SK-N-SH (cell line): ENCODE data around the gene SAYSD1. TPM values are rescaled to one million over a fixed set of nuclear protein-coding genes. Genes with fewer than 3 reads are reported as not detected.

ENCODE experiments used
- CTCF ChIA-PET: fragments of 300-600, 350-600 bp; formaldehyde crosslinking; extraction: SDS; loops from one replicate; lab custom pipeline; 2021; lab: Yijun Ruan, JAX
- POLR2A ChIA-PET: fragments of 350-600 bp; sonication (Branson Sonifier 250); formaldehyde crosslinking; extraction: SDS; loops from one replicate; lab custom pipeline; 2020; ENCODE audit warnings: antibody characterized with exemption, inconsistent platforms; lab: Yijun Ruan, JAX
- DNase-seq: peaks from one replicate; pipeline ENCODE4 v3.0.0; 2012
- H2AFZ ChIP-seq: fragments of 200-600 bp; sonication (generic); 2 replicates; pipeline ENCODE4 v1.8.1; 2016; ENCODE audit warnings: antibody characterized with exemption, mild to moderate bottlenecking, low read depth
- H3F3A ChIP-seq: fragments of 200-600 bp; sonication (generic); replicated peaks from 2 replicates; pipeline ENCODE3; 2016; ENCODE audit warnings: antibody characterized with exemption, mild to moderate bottlenecking; ENCODE audit not compliant: insufficient read depth
- H3K27ac ChIP-seq, 2 experiments: fragments of 200-500 bp in 1 of 2; fragments of 200-600 bp in 1 of 2; sonication (Bioruptor generic) in 1 of 2; sonication (generic), shearing (Covaris generic) in 1 of 2; 2 replicates each; pipeline versions ENCODE4 v1.5.1 to v1.6.1; 2014 to 2016; ENCODE audit warnings: low read depth in 2 of 2, inconsistent platforms in 1 of 2, low read length in 1 of 2, mild to moderate bottlenecking in 1 of 2, mixed read lengths in 1 of 2
- H3K27me3 ChIP-seq: fragments of 200-600 bp; sonication (generic), shearing (Covaris generic); 2 replicates; pipeline ENCODE4 v1.6.1; 2016; ENCODE audit warnings: mixed run types; ENCODE audit not compliant: insufficient read depth
- H3K36me3 ChIP-seq, 2 experiments: fragments of 200-500 bp in 1 of 2; fragments of 200-600 bp in 1 of 2; sonication (Bioruptor generic) in 1 of 2; sonication (generic) in 1 of 2; replicated peaks in 1 of 2; 2 replicates each; pipeline versions ENCODE3 to v1.5.1; 2014 to 2016; ENCODE audit warnings: low read length in 1 of 2, mild to moderate bottlenecking in 1 of 2; ENCODE audit not compliant: insufficient read depth in 2 of 2, control insufficient read depth in 1 of 2
- H3K4me1 ChIP-seq, 2 experiments: fragments of 200-500 bp in 1 of 2; fragments of 200-600 bp in 1 of 2; sonication (Bioruptor generic) in 1 of 2; sonication (generic), shearing (Covaris generic) in 1 of 2; 2 replicates each; pipeline versions ENCODE4 v1.5.1 to v1.6.1; 2014 to 2016; ENCODE audit warnings: low read depth in 1 of 2, low read length in 1 of 2, mixed run types in 1 of 2; ENCODE audit not compliant: insufficient read depth in 2 of 2, control insufficient read depth in 1 of 2
- H3K4me2 ChIP-seq: fragments of 200-600 bp; sonication (generic), shearing (Covaris generic); 2 replicates; pipeline ENCODE4 v1.6.1; 2017; ENCODE audit warnings: mixed run types
- H3K4me3 ChIP-seq, 2 experiments: fragments of 200-500 bp in 1 of 2; fragments of 200-600 bp in 1 of 2; sonication (Bioruptor generic) in 1 of 2; sonication (generic), shearing (Covaris generic) in 1 of 2; 2 replicates each; pipeline versions ENCODE4 v1.5.1 to v1.8.1; 2014 to 2016; ENCODE audit warnings: low read depth in 2 of 2, inconsistent platforms in 1 of 2, low read length in 1 of 2, mild to moderate bottlenecking in 1 of 2, mixed read lengths in 1 of 2, moderate library complexity in 1 of 2
- H3K79me2 ChIP-seq: fragments of 200-600 bp; sonication (generic); 2 replicates; pipeline ENCODE4 v1.8.1; 2017; ENCODE audit warnings: mild to moderate bottlenecking; ENCODE audit not compliant: insufficient read depth
- H3K9ac ChIP-seq: fragments of 200-600 bp; sonication (generic); 2 replicates; pipeline ENCODE4 v1.6.1; 2017; ENCODE audit warnings: mixed run types
- H3K9me2 ChIP-seq: fragments of 200-600 bp; sonication (generic); 2 replicates; pipeline ENCODE4 v1.6.1; 2017; ENCODE audit warnings: mixed run types
- H3K9me3 ChIP-seq: fragments of 200-600 bp; sonication (generic); 2 replicates; pipeline ENCODE4 v1.6.1; 2017; ENCODE audit warnings: mixed run types, mild to moderate bottlenecking, moderate library complexity
- H4K20me1 ChIP-seq: fragments of 200-600 bp; sonication (generic); 2 replicates; pipeline ENCODE4 v1.6.1; 2017; ENCODE audit warnings: mild to moderate bottlenecking, mixed run types; ENCODE audit not compliant: insufficient read depth
- ELF1 ChIP-seq: IDR thresholded peaks from 2 replicates; pipeline ENCODE4 v1.4.0; 2012
- EZH2phosphoT487 ChIP-seq: fragments of 200-600 bp; sonication (generic); IDR thresholded peaks from 2 replicates; pipeline ENCODE4 v1.6.1; 2017; ENCODE audit warnings: low read depth, mixed run types, mild to moderate bottlenecking, antibody characterized with exemption, moderate library complexity, borderline replicate concordance
- FOSL2 ChIP-seq: IDR thresholded peaks from 2 replicates; pipeline ENCODE4 v1.4.0; 2012; ENCODE audit warnings: low read depth, mild to moderate bottlenecking, moderate library complexity, borderline replicate concordance
- GATA2 ChIP-seq: sonication (generic); formaldehyde crosslinking; IDR thresholded peaks from 2 replicates; pipeline ENCODE4 v1.5.0; 2020; ENCODE audit warnings: mild to moderate bottlenecking, missing genetic modification reagents
- MEF2A ChIP-seq: IDR thresholded peaks from 2 replicates; pipeline ENCODE4 v1.4.0; 2012; ENCODE audit warnings: low read depth, borderline replicate concordance
- MXI1 ChIP-seq: IDR thresholded peaks from 2 replicates; pipeline ENCODE4 v1.6.1; 2012; ENCODE audit warnings: mild to moderate bottlenecking, low read depth, low read length, improper control_type of control experiment
- NRF1 ChIP-seq: IDR thresholded peaks from 2 replicates; pipeline ENCODE4 v1.6.1; 2012; ENCODE audit warnings: low read depth, mild to moderate bottlenecking, low read length
- POLR2AphosphoS5 ChIP-seq: IDR thresholded peaks from 2 replicates; pipeline ENCODE4 v1.6.1; 2012; ENCODE audit warnings: low read depth, low read length
- SIN3A ChIP-seq: IDR thresholded peaks from 2 replicates; pipeline ENCODE4 v1.6.1; 2012; ENCODE audit warnings: low read depth, mild to moderate bottlenecking, low read length, moderate library complexity, borderline replicate concordance
- TAF1 ChIP-seq: IDR thresholded peaks from 2 replicates; pipeline ENCODE4 v1.6.1; 2012; ENCODE audit warnings: low read depth, mild to moderate bottlenecking, low read length, moderate library complexity, borderline replicate concordance
- TEAD4 ChIP-seq: IDR thresholded peaks from 2 replicates; pipeline ENCODE4 v1.4.0; 2012; ENCODE audit warnings: mild to moderate bottlenecking, borderline replicate concordance; ENCODE audit not compliant: insufficient read depth
- WGBS: methylation state at CpG from one replicate; pipeline ENCODE4 v1.1.6; 2017; ENCODE audit warnings: low lambda C conversion rate; 5-methylcytosine and 5-hydroxymethylcytosine counted together
- polyA plus RNA-seq, 3 experiments: library from polyadenylated mRNA; depleted of rRNA; stranded (reverse); fragments of >200 nt; gene quantifications; 2 replicates each; pipeline ENCODE4 v1.2.3, GENCODE V29; 2012
- TF ChIP-seq, protein P1 (sequence below): IDR thresholded peaks from 2 replicates; pipeline ENCODE4 v1.4.0; 2012; ENCODE audit warnings: low read depth
- TF ChIP-seq, protein P2 (sequence below): IDR thresholded peaks from 2 replicates; pipeline ENCODE4 v1.4.0; 2012; ENCODE audit warnings: low read depth, borderline replicate concordance
- TF ChIP-seq, protein P3 (sequence below): IDR thresholded peaks from 2 replicates; pipeline ENCODE4; 2012
- TF ChIP-seq, protein P4 (sequence below): IDR thresholded peaks from 2 replicates; pipeline ENCODE4 v1.6.1; 2012; ENCODE audit warnings: mild to moderate bottlenecking, low read depth, low read length, moderate library complexity

SAYSD1 gene, protein sequence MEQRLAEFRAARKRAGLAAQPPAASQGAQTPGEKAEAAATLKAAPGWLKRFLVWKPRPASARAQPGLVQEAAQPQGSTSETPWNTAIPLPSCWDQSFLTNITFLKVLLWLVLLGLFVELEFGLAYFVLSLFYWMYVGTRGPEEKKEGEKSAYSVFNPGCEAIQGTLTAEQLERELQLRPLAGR
- 6.1 and 7.2 TPM in 2 replicates for polyA plus RNA-seq (2012; rRNA removed)
- 8.2 TPM in 2 replicates for polyA plus RNA-seq (2012; cell fraction: cytosol; rRNA removed)
- polyA plus RNA-seq (2012; cell fraction: nucleus; rRNA removed) = 4.6 and 5.9 TPM in 2 replicates

DNA sequence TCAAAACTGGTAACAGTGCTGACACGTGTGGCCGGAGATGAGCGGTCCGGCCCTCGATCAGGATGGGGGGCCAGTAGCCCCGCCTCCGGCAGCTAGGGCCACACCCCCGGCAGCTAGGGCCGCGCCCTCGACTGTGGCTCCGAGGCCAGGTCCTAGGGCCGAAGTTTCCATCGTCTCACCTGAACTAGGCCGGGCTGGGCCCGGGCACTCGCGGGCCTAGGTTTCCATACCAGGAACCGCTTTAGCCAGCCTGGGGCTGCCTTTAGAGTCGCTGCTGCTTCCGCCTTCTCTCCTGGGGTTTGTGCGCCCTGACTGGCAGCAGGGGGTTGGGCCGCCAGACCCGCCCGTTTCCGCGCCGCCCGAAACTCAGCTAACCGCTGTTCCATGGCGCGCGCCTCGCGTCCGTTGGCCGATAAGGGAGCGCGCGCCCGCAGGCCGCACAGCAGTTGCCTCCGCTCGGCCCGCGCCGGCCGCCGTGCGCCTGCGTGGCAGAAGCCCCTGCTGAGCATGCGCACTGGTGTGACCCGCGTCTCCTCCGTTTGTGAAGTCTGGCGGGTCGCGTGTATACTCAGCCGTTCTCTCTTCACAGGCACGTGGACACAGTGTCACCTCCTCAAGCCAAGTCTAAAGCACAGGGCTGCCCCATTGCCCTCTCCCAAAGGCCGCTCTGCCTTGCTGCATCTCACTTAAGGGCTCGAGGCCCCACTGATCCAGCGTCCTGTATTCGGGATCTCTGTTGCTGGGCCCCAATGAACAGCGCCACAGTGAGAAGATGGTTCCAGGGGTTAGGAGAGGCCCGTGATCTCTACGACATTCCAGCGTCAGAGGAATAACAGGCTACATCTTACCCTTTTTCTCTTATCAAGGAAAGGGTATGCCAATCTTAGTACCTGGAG, at the start of gene SAYSD1:
SAYSD1 (minus strand) TSS at position 483 of the 896 bp plus-strand sequence; CDS start at position 386, 97 bp downstream.
- Histone ChIP-seq H3K4me2 (peak within 1 kb of the TSS; percentile 73), H3K4me3 (peak within 1 kb of the TSS; percentile 81 to 83), H3K4me1 (peaks cover 0 to 8% of the 10 kb centered on the region in 2 experiments; a peak in 2 of 4 replicates), H3K27ac (peak within 1 kb of the TSS; percentile 77 to 97), H3K36me3 (peaks cover 2 to 6% of the 10 kb centered on the region in 2 experiments), H4K20me1 (no peaks in the 10 kb centered on the region), H3K9me2 (no peaks in the 10 kb centered on the region), H3K27me3 (no peaks in the 10 kb centered on the region), H2AFZ (peak within 1 kb of the TSS; percentile 99), H3K79me2 (0 out of 2 replicates have a peak, but pooled peaks cover 3% of the 10 kb centered on the region), H3K9me3 (no peaks in the 10 kb centered on the region), H3F3A (no peaks in the 10 kb centered on the region), H3K9ac (peak within 1 kb of the TSS; percentile 82)
- 27% methylated on average over 9 of the region's 68 CpGs for WGBS
- ChIA-PET POLR2A (interaction anchor here (1.3 to 1.7 kb wide), 2 partner anchors 25 to 56 kb away, joined by 3 read pairs; no protein-coding TSS in a partner anchor), CTCF (interaction anchor here (1.0 to 1.3 kb wide), 3 partner anchors 23 to 119 kb away, joined by 3 to 4 read pairs (median 3); no protein-coding TSS in a partner anchor)
- DNase-seq = peak; percentile 93
- TF ChIP-seq SIN3A (peak; percentile 41; the same call in 1 of the 2 replicates), EZH2phosphoT487 (no peak), NRF1 (peak; percentile 100), POLR2AphosphoS5 (no peak; the same call in 1 of the 2 replicates), FOSL2 (no peak), MEF2A (no peak), MXI1 (peak; percentile 96), TEAD4 (no peak), GATA2 (CRISPR knock-in tag) (peak; percentile 69), TAF1 (peak; percentile 44; the same call in 1 of the 2 replicates), ELF1 (peak; percentile 52; the same call in 1 of the 2 replicates)
- TF ChIP-seq, protein P1, sequence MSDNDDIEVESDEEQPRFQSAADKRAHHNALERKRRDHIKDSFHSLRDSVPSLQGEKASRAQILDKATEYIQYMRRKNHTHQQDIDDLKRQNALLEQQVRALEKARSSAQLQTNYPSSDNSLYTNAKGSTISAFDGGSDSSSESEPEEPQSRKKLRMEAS = peak; percentile 96
- TF ChIP-seq, protein P2, sequence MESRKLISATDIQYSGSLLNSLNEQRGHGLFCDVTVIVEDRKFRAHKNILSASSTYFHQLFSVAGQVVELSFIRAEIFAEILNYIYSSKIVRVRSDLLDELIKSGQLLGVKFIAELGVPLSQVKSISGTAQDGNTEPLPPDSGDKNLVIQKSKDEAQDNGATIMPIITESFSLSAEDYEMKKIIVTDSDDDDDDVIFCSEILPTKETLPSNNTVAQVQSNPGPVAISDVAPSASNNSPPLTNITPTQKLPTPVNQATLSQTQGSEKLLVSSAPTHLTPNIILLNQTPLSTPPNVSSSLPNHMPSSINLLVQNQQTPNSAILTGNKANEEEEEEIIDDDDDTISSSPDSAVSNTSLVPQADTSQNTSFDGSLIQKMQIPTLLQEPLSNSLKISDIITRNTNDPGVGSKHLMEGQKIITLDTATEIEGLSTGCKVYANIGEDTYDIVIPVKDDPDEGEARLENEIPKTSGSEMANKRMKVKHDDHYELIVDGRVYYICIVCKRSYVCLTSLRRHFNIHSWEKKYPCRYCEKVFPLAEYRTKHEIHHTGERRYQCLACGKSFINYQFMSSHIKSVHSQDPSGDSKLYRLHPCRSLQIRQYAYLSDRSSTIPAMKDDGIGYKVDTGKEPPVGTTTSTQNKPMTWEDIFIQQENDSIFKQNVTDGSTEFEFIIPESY = no peak
- TF ChIP-seq, protein P3, sequence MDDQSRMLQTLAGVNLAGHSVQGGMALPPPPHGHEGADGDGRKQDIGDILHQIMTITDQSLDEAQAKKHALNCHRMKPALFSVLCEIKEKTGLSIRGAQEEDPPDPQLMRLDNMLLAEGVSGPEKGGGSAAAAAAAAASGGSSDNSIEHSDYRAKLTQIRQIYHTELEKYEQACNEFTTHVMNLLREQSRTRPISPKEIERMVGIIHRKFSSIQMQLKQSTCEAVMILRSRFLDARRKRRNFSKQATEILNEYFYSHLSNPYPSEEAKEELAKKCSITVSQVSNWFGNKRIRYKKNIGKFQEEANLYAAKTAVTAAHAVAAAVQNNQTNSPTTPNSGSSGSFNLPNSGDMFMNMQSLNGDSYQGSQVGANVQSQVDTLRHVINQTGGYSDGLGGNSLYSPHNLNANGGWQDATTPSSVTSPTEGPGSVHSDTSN = peak; percentile 58
- TF ChIP-seq, protein P4, sequence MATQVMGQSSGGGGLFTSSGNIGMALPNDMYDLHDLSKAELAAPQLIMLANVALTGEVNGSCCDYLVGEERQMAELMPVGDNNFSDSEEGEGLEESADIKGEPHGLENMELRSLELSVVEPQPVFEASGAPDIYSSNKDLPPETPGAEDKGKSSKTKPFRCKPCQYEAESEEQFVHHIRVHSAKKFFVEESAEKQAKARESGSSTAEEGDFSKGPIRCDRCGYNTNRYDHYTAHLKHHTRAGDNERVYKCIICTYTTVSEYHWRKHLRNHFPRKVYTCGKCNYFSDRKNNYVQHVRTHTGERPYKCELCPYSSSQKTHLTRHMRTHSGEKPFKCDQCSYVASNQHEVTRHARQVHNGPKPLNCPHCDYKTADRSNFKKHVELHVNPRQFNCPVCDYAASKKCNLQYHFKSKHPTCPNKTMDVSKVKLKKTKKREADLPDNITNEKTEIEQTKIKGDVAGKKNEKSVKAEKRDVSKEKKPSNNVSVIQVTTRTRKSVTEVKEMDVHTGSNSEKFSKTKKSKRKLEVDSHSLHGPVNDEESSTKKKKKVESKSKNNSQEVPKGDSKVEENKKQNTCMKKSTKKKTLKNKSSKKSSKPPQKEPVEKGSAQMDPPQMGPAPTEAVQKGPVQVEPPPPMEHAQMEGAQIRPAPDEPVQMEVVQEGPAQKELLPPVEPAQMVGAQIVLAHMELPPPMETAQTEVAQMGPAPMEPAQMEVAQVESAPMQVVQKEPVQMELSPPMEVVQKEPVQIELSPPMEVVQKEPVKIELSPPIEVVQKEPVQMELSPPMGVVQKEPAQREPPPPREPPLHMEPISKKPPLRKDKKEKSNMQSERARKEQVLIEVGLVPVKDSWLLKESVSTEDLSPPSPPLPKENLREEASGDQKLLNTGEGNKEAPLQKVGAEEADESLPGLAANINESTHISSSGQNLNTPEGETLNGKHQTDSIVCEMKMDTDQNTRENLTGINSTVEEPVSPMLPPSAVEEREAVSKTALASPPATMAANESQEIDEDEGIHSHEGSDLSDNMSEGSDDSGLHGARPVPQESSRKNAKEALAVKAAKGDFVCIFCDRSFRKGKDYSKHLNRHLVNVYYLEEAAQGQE = no peak
